Muscle layer of duodenum (tissue), 2 donors: ENCODE data around the gene CSKMT.

Experiments used
- H3K27ac ChIP-seq: one replicate; pipeline ENCODE4 v1.7.0; 2013; ENCODE audit warnings: mild to moderate bottlenecking, low read length
- H3K27me3 ChIP-seq: one replicate; pipeline ENCODE4 v1.7.0; 2013; ENCODE audit warnings: low read depth, mild to moderate bottlenecking, control low read depth, low read length
- H3K36me3 ChIP-seq, 2 donors: one replicate each; pipeline ENCODE4 v1.7.0; 2013; ENCODE audit warnings: low read length in 2 of 2, control low read depth in 1 of 2, mild to moderate bottlenecking in 1 of 2; ENCODE audit not compliant: insufficient read depth in 2 of 2, control insufficient read depth in 1 of 2
- H3K4me1 ChIP-seq, 2 donors: one replicate each; pipeline ENCODE4 v1.7.0; 2013; ENCODE audit warnings: low read length in 2 of 2, mild to moderate bottlenecking in 2 of 2, control low read depth in 1 of 2, moderate library complexity in 1 of 2; ENCODE audit not compliant: insufficient read depth in 2 of 2, control insufficient read depth in 1 of 2
- H3K4me3 ChIP-seq, 2 donors: one replicate each; pipeline ENCODE4 v1.7.0; 2013; ENCODE audit warnings: low read length in 2 of 2, low read depth in 1 of 2, mild to moderate bottlenecking in 1 of 2
- H3K9me3 ChIP-seq, 2 donors: one replicate each; pipeline ENCODE4 v1.7.0; 2013; ENCODE audit warnings: low read length in 2 of 2, control low read depth in 1 of 2, mild to moderate bottlenecking in 1 of 2; ENCODE audit not compliant: control insufficient read depth in 1 of 2
- donor health status: healthy.

Gene CSKMT

GRCh38 chr11:62710001-62710345 lies 44.9 kb downstream of the CSKMT start:
- Histone ChIP-seq H3K4me3 (peak overlapping the region; percentile 70 to 76), H3K27ac (peak overlapping the region; percentile 94), H3K4me1 (peaks cover 23 to 44% of the 10 kb centered on the region in 2 donors), H3K36me3 (peaks cover 24 to 32% of the 10 kb centered on the region in 2 donors), H3K27me3 (no peaks in the 10 kb centered on the region), H3K9me3 (no peaks in the 10 kb centered on the region)

DNA sequence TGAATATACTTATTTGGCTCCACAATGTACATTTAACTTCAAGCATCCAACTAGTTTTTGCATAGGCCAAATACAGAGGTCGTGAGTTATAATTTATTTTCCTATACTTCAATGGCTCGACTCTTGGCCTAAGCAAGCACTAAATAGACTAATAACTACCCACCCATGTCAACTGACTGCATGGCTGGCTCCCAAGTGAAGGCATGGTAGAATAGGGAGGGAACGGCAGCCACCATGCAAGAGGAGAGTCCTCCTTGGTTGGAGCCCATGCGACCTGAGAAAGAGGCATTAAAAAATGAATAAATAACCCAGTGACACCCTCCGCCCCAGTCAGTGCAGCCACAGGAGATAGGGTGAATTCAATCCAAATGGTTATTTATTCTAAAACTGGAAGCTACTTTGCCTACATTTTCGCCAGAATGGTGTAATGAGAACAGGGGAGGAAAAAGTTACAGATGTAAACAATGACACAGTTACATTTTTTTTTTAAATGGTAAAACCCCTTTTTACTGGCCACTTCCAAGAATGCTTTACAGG lies 47.2 kb downstream of the CSKMT start:
- Histone ChIP-seq H3K27me3 (no peaks in the 10 kb centered on the region), H3K36me3 (peaks cover 48 to 54% of the 10 kb centered on the region in 2 donors), H3K4me3 (no peak overlapping the region), H3K9me3 (no peaks in the 10 kb centered on the region), H3K27ac (no peak overlapping the region), H3K4me1 (peaks cover 11 to 24% of the 10 kb centered on the region in 2 donors)

GRCh38 chr11:62712861-62713260 lies 47.7 kb downstream of the CSKMT start:
- Histone ChIP-seq H3K4me3 (no peak overlapping the region), H3K27me3 (no peaks in the 10 kb centered on the region), H3K4me1 (peaks cover 11 to 21% of the 10 kb centered on the region in 2 donors), H3K36me3 (peaks cover 53 to 57% of the 10 kb centered on the region in 2 donors), H3K27ac (peak overlapping the region; percentile 73), H3K9me3 (no peaks in the 10 kb centered on the region)

DNA sequence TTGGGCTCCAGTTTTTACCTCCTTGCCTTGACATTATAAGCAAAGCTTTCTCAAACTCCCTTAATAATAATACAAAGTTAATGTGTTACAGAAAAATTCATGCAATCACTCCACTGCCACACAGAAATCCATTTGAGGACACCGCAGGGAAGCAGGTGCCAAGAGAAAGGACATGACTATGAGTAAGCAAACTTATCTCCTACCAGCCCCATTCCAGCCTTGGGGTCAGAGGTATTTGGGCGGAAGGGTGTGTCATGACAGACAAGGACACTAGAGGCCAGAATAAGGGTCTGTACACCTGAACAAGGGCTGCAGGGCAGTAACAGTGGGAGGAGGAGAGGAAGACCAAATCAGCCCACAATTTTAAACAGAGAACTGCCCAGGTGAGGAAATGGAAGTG lies 48.2 kb downstream of the CSKMT start:
- H3K27me3 ChIP-seq = no peaks in the 10 kb centered on the region
- no peak overlapping the region for H3K4me3 ChIP-seq
- peaks cover 57 to 61% of the 10 kb centered on the region in 2 donors for H3K36me3 ChIP-seq
- peak overlapping the region; percentile 73 for H3K27ac ChIP-seq
- H3K9me3 ChIP-seq = no peaks in the 10 kb centered on the region
- peaks cover 11 to 16% of the 10 kb centered on the region in 2 donors for H3K4me1 ChIP-seq

DNA sequence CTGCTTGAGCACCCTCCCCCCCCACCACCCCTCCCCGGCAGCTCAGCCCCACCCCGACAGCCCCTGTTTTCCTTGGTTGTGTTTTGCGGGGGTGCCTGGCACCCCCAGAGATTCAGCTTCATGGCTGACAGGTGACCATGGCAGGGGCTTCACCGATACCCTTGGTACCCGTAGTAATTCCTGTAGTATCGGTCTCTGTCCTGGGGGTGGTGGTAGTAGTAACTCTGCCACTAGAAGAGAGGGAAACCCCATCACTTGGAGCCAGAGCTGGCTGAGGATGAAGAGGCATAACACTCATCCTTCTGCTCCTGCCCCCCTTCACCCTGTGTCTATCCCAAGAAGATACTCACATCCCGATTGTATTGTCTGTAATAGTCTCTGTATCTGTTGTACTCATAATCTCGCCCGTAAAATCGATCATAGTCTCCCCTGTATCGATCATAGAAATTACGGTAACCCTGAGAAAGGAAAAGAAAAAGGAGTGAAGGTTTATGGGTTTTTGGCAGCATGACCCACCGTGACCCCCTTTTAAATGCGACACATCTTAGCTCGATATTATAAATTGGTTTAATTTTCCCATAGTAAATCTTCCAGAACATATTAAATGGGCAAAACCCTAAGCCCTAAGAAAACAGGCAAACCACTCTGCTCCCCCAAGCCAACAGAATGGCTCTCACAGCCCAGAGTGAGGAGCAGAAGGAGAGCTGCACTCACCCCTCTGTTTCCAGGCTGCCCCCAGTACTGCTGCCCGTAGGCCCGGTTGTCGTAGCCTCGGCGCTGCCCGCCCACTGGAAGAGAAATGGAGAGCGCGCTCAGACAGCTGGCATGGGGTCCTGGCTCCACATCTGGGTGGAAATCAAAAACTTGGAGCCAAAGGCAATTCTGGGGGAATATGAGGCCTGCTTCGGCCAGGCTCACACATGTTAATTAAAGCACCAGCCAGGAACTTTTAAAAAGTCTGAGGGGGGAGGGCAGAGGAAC lies 50.3 kb downstream of the CSKMT start:
- Histone ChIP-seq H3K27me3 (no peaks in the 10 kb centered on the region), H3K4me3 (no peak overlapping the region), H3K36me3 (peaks cover 71 to 76% of the 10 kb centered on the region in 2 donors), H3K9me3 (no peaks in the 10 kb centered on the region), H3K27ac (no peak overlapping the region), H3K4me1 (peaks cover 1 to 4% of the 10 kb centered on the region in 2 donors)

DNA sequence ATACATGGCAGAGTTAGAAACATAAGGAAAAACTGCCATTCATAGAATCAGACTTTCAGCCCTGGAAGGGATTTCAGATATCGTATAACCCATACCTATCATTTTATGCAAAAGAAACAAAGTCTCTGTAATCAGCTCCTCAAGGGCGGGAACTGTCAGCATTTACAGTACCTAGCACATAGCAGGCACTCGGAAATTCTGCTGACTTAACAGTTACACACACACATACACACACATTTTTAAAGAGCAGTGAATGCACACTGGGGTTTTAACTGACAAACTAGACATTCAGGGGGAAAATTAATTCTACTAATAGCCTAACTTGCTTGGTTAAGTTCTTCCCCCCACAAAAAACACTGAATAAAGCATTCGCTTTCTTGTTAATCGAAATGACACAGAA lies 51.1 kb downstream of the CSKMT start:
- H3K36me3 ChIP-seq = peaks cover 71 to 83% of the 10 kb centered on the region in 2 donors
- H3K9me3 ChIP-seq = no peaks in the 10 kb centered on the region
- H3K27me3 ChIP-seq = no peaks in the 10 kb centered on the region
- no peak overlapping the region for H3K4me3 ChIP-seq
- no peak overlapping the region for H3K27ac ChIP-seq
- no peaks in the 10 kb centered on the region for H3K4me1 ChIP-seq

GRCh38 chr11:62716816-62717215 lies 51.7 kb downstream of the CSKMT start:
- Histone ChIP-seq H3K4me1 (no peaks in the 10 kb centered on the region), H3K9me3 (no peaks in the 10 kb centered on the region), H3K36me3 (peaks cover 74 to 88% of the 10 kb centered on the region in 2 donors), H3K4me3 (no peak overlapping the region), H3K27ac (no peak overlapping the region), H3K27me3 (no peaks in the 10 kb centered on the region)
